ENCODE measurements around the gene ACADVL.

ACADVL gene

DNA sequence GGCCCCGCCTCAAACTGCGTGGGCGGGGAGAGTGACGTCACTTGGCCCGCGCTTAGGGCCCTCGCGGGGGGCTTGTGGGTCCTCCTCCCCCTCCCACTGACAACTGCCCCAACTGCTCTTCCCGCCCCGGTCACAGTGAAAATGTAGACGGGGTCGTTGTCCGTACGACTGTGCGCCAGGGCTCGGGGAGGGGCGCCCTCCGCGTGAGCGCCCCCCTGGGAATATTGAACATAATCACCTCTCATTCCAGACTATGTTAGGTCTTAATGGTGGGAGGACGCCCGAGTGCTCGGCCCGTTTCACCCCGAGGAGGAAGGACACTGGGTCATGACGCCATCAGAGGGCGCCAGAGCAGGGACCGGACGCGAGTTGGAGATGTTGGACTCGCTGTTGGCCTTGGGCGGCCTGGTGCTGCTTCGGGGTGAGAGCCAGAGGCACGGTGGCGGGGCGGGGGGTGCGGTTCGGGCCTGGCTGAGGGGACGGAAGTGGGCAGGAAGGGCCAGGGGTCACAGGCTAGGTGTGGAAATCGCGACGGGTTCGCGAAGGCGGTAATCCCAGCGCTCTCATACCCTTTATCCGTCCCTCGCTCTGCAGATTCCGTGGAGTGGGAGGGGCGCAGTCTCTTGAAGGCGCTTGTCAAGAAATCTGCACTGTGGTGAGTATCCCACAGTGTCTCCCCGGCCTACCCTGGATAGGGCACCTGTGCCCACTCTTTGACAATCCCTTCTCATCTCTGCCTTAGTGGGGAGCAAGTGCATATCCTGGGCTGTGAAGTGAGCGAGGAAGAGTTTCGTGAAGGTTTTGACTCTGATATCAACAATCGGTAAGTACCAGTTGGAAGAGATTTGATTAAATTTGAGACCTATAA, 32.7 kb downstream of the ACADVL start, which contains the start of gene ELP5:
Gene ELP5, plus strand, starts transcription at position 40 of the 868 bp plus-strand sequence. Its CDS starts 336 bp downstream, at position 376.
- DNase-seq (ENCODE audit: low spot score), result peak; percentile 92

DNA sequence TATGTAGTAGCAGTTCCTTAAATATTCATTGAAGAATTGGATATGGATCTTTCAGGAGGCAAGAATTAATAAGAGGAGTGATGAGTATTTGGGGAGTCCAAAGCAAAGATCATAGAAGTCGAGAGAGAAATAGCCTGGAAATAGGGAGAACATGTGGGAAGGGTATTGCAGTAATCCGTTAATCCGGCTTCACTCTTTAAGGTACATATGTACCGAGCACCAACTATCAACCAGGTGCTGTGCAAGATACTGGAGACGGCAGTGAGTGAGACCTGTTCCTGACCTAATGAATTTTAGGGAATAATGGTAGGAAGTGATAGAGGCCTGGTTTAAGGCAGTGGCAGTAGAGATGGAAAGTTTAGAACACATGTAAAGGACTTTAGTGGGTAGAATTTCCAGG, 33.3 kb downstream of the ACADVL start:
- no peak for DNase-seq (ENCODE audit: low spot score)

DNA sequence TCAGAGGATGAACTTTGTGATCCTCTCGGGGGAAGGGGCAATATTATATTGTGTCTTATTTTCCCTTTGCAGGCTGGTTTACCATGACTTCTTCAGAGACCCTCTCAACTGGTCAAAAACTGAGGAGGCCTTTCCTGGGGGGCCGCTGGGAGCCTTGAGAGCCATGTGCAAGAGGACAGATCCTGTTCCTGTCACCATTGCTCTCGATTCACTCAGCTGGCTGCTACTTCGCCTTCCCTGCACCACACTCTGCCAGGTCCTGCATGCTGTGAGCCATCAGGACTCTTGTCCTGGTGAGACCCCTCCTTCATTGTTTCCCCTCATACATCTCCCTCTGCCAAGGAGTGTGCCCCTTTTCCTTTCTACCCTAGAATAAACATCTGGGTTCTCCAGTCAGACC, 34.8 kb downstream of the ACADVL start:
- no peak for DNase-seq (ENCODE audit: low spot score)

DNA sequence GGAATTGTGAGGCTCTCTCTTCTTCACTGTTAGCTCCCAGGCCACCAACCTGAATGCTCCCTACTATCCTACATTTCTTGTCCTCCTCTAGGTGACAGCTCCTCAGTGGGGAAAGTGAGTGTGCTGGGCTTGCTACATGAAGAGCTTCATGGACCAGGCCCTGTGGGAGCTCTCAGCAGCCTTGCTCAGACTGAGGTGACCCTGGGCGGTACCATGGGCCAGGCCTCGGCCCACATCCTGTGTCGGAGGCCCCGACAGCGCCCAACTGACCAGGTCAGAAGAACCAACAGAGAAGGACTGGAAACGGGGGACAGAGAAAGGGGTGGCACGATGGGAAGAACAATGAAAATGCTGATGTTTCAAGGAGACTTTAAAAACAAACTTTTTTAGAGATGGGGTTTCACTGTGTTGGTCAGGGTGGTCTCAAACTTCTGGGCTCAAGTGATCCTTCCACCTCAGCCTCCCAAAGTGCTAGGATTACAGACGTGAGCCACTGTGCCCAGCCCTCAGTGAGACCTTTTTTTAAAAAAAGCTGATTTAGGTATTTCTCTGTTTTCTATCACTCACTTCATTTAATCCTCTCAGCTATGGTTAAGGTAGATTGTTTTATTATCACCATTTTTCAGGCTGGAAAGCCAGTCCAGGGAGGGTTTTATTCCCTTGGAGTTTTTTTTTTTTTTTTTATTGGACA, 37.2 kb downstream of the ACADVL start:
- no peak for DNase-seq (ENCODE audit: low spot score)

DNA sequence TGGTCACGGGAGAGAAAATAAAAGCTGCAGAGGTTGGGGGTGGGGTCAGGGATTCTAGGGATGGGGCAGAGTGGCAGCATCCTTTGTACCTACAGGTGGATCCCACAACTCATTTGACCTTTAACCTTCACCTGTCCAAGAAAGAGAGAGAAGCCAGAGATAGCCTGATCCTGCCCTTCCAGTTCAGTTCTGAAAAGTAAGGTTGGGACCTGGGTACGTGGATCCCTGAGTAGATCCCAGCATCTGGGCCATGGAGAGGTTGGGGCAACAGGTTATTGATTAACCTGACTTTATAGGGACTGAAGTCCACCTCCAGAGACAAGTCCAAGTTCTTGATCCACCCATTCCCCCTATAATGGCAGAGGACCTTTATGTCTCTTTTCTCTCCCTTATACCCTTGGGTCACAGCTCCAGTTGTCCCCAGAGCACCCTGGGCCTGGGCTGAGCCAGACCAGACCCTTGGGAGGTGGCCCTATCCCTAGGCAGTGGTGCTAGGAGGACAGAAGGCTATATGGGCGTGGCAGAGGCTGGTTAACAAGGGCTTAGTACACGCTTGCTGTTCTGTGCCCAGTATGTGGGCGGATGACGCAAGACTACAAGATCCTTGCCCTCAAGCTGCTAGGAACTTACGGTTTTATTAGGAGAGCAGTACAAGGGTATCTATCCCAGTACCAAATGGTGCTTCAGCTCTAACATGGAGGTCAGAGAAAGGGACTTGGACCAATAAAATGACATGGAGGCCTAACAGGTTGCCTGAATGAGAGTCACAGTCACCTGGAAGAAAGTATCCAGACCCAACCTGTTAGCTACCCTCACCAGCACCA, 39.2 kb downstream of the ACADVL start:
- DNase-seq (ENCODE audit: low spot score), result no peak

DNA sequence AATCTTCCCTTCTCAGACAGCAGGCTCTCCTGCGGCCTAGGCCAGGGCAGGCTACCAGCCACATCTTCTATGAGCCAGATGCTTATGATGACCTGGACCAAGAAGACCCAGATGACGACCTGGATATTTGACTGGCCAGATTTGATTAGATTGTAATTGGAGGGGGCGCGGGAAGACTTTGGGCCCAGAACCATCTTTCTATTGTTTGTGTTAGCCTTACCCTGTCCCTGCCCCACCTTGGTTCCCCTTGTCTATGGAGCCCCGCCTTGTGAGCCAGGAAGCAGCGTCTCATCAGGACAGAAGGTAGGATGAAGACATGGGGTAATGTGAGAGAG, 39.8 kb downstream of the ACADVL start:
- no peak for DNase-seq (ENCODE audit: low spot score)

DNA sequence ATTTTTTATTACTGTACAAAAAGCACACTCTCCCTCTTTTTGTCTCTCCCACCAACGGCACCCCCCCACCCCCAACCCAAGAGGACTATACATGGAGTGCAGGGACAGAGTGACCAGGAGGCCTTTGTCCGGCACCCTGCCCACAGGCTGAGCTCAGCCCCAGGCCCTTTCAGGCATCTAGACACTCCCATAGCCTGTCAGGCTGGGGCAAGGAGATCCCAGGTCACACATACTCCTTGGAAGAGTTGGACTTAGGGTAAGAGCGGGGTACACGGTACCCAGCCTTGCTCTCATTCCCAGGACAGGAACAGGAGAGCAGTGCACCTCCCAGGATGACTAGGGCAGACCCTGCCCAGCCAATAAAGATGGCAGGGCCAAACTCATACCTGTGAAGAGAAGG, 40.4 kb downstream of the ACADVL start:
- no peak for DNase-seq (ENCODE audit: low spot score)

DNA sequence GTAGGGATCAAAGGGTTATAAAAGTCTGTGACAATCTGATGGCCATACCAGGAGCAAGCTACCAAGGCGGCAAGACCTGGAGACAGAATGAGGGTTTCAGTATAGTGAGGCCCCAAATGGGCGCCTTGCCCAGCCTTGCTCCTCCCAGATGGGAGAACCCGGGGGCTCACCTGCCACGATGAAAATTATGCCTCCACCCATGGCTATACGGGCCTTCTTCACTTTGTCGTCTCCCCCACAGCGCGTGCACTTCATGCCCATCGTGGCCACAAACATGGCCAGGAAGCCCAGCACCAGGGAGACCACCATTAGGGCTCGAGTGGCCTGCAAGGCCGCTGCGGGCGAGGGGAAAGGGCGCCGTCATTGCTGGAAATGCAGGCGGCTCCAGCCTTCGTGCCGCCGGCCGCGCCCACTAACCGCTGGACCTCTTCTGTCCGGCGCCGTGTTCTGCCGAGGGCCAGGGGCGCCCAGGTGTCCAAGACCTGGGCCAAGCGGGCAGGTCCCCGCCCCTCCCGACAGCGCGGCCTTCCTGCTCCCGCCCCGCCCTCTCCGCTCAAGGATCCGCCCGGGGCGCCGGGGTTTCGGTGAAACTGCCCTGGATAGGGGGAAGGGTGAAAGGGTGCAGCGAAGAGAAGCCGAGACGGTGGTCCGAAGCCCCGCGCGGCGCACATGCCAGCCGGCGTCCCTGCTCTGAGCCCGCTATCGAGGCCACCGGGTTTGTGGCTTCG, 41.1 kb downstream of the ACADVL start:
- DNase-seq (ENCODE audit: low spot score), result peak; percentile 41

DNA sequence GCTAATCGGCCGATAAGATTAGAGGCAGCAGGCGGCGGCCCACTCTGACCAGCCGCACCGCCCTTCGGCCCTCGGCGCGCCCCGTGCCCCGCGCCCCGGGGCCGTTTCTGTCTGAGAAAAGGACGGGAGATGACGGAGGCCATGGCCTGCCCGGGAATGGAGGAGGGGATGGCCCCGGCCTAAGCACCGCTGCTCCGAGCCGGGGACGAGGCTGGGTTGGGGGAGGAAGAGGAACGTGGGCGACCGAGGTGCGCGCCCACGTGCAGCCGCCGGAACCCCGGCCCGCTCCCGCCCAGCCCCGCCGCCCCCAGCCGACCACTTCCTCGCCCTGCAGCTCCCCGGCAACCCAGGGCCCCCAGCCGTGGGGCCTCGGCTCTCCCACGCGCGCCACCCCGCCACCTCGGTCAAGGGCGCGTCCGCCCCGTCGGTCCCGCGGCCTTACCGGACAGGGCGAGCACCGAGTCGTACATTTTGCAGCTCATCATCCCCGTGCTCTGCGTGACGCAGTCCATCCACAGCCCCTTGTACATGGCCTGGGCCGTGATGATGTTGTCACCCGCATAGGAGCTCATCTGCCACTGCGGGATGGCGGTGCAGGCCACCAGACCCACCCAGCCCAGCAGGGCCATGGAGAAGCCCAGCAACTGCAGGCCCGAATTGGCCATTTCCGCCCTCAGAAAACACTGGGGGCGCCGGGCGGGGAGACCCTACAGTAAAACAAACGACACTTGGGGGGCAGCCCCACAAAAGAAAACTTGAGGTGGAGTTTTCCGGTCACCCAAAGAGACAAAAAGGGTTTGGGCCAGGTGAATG, 41.8 kb downstream of the ACADVL start:
- DNase-seq (ENCODE audit: low spot score), result no peak

DNA sequence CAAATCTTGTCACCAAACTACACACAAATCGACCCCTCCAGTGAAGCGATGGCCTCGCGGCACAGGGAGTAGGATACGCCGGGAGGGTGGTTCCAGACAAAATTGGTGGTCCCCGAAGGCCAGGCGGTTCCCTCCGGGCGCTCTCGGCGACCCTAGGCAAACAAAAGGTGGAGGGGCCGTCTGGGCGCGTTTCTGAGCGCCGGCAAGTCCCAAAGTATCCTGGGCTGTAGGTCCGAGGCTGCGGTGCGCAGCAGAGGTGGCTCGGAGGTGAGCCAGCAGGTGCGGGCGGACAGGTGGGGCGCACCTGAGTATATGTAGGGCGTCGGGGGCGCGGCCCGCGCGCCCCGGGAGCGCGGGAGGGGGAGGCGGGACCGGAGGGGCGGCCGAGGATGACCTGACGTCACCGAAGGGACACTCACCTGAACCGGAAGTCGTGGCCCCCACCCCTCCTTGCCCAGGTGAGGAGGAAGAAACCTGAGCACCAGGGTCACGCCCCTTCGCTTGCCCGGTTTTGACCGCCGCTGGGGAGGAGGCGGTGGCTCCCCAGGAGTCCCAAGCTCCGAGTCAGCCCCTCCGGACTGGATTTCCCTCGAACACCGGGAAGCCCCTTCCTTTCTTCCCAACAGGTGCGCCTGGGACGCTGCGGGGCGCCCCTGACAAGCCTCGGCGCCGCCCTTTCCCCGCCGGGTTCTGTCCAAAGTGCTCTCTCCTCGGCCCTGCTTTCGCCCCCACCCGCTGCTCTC, 42.6 kb downstream of the ACADVL start, which contains the start of gene CLDN7:
Gene CLDN7, minus strand, starts transcription at position 287 of the 743 bp plus-strand sequence. CDS start 435 bp downstream, outside the sequence.
- DNase-seq (ENCODE audit: low spot score), result no peak

DNA sequence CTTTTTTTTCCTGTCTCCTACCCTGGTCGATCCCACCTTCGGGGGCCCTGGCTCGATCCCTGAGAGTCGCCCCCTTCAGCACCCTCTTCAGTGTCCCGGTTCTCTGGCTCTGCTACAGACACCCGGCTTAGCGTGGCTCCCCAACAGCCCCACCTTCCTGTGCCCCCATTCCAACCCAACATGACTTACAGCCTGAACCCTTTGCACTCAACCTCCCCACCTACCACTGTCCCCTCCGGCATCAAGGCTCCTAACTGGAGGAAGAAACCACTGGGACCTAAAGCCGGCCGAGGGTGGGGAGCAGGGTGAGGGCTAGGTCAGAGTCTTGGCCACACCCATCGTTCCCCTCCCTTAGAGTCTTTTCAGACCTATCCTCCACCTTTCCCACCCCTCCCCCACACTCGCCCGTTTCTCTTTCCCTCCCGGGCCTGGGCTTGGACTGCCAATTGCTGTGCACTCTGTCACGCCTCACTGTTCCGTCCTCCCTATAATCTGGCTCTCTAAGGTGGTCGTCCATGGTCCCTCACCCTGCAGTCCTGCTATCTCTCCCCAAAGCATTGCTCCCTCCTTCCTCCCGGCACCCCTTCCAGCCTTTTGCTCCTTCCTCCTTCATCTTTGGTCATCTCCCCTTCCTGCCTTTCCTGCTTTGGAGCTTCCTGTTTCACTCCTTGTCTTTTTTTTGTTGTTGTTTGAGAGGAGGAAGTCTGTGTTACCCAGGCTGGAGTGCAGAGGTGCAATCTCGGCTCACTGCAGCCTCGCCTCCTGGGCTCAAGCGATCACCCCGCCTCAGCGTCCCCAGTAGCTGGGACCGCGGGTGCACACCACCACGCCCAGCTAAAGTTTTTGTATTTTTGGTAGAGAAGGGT, 43.4 kb downstream of the ACADVL start:
- no peak for DNase-seq (ENCODE audit: low spot score)

DNA sequence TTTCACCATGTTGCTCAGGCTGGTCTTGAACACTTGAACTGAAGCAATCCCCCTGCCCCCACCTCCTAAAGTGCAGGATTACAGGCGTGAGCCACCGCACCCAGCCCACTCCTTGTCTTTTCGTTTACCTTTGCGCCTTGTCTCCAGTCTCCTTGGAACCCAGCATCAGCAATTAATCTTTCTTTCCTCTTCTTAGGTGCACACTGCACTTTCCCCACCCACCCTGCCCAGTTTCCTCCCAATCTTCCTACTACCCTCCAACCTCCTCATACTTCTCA, 44.0 kb downstream of the ACADVL start:
- no peak for DNase-seq (ENCODE audit: low spot score)

DNA sequence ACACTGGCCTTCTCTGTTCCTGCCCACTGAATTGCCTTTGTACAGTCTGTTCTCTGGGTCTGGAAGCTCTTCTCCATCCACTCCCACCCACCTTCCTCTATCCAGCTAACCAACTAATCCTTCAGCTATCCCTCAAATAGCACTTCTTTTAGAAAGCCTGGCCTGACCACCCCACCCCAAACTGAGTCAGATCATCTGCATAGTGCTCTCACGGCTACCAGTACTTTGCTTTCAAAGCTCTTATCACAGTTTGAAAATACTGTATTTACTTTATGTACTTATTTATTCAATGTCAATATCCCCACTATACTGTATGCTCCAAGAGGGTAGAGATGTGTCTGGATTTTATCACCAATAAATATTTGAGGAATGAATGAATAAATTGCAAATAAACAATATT, 47.0 kb downstream of the ACADVL start:
- no peak for DNase-seq (ENCODE audit: low spot score)
